GM12873 (cell line): ENCODE measurements around the gene ADAMTS6.

Source experiments
- TF ChIP-seq, protein P1 (sequence below): IDR thresholded peaks from 2 replicates; pipeline ENCODE4 v1.5.1; 2012; ENCODE audit warnings: low read depth, mild to moderate bottlenecking, moderate library complexity, low read length, control low read depth; ENCODE audit not compliant: insufficient read depth; ENCODE audit errors: missing control alignments

ADAMTS6 gene

GRCh38 chr5:65161655-65162054 lies 320.1 kb downstream of the ADAMTS6 start:
- TF ChIP-seq, protein P1, sequence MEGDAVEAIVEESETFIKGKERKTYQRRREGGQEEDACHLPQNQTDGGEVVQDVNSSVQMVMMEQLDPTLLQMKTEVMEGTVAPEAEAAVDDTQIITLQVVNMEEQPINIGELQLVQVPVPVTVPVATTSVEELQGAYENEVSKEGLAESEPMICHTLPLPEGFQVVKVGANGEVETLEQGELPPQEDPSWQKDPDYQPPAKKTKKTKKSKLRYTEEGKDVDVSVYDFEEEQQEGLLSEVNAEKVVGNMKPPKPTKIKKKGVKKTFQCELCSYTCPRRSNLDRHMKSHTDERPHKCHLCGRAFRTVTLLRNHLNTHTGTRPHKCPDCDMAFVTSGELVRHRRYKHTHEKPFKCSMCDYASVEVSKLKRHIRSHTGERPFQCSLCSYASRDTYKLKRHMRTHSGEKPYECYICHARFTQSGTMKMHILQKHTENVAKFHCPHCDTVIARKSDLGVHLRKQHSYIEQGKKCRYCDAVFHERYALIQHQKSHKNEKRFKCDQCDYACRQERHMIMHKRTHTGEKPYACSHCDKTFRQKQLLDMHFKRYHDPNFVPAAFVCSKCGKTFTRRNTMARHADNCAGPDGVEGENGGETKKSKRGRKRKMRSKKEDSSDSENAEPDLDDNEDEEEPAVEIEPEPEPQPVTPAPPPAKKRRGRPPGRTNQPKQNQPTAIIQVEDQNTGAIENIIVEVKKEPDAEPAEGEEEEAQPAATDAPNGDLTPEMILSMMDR, result no peak

GRCh38 chr5:65157906-65158603 lies 323.7 kb downstream of the ADAMTS6 start:
- TF ChIP-seq, protein P1, result no peak

DNA sequence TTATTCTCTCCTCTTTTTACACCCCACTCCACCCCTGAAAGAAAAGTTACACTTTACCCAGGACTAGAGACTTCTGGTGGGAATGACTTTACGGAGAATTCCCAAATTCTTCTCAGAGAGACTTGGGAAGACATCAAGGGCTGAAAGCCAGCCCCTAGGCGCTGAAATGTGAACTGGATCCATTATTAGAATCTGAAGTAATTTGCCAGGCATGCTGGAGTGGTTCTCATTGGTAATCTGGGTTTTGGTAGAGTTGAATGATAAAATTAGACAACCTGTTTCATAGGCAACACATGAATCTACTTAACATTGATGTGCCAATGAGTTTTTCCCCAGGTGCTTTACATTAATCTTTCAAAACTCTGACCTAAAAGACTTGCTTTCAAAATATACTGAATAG lies 324.8 kb downstream of the ADAMTS6 start:
- TF ChIP-seq, protein P1, result no peak

- TF ChIP-seq, protein P1, result no peak
Observed at GRCh38 chr5:65152131-65152530, 329.6 kb downstream of the ADAMTS6 start.

GRCh38 chr5:65151614-65152013 lies 330.1 kb downstream of the ADAMTS6 start:
- TF ChIP-seq, protein P1, result no peak

DNA sequence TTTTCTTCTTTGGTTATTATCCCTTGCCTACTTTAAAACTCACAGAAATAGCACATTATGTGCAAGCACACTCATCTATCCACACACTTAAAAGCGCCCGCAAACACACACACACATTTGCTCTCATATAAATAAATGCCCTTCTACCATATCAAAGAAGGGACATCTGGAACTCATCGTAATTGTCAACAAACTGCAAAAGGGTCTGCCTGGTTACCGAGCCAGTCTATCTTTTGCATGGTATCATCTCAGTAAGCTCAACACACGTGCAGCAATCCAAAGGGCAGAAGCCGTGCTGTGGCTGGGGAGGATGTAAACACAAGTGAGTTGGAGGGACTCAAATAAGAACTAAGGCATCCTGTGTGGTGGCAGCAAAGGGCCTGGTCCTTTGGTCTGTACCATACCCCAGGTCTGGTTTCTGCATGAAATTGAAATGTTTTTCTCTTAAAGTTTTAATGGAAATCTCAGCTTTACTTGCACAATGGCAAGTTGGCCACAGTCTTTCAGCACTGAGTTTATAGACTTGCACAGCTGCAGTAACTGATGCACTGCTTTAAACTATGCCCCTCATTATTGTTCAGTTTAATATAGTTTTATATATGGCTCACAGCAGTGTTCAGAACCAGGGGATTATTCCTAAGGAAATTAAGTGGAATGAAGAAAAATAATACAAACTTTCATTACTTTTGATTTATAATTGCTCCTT lies 331.0 kb downstream of the ADAMTS6 start:
- TF ChIP-seq, protein P1, result no peak

GRCh38 chr5:65149827-65150226 lies 331.9 kb downstream of the ADAMTS6 start:
- TF ChIP-seq, protein P1, result no peak
